NB4 (cell line): ENCODE results near the gene RASAL2.
"Not testable (repeated sequence)": the region's sequence is repeated elsewhere in the genome, so short reads cannot be mapped to it uniquely, and the experiment has no call there.

Experiments
- MYC ChIP-seq: IDR thresholded peaks from 2 replicates; pipeline ENCODE4 v1.6.1; 2011; ENCODE audit warnings: low read depth, low read length
- POLR2A ChIP-seq: IDR thresholded peaks from 2 replicates; pipeline ENCODE4 v1.6.1; 2011; ENCODE audit warnings: mild to moderate bottlenecking; ENCODE audit not compliant: insufficient read length; ENCODE audit errors: extremely low read depth
- TF ChIP-seq, protein P1 (sequence below): IDR thresholded peaks from one replicate; pipeline ENCODE4 v1.5.1; 2012; ENCODE audit warnings: low read depth, low read length

DNA sequence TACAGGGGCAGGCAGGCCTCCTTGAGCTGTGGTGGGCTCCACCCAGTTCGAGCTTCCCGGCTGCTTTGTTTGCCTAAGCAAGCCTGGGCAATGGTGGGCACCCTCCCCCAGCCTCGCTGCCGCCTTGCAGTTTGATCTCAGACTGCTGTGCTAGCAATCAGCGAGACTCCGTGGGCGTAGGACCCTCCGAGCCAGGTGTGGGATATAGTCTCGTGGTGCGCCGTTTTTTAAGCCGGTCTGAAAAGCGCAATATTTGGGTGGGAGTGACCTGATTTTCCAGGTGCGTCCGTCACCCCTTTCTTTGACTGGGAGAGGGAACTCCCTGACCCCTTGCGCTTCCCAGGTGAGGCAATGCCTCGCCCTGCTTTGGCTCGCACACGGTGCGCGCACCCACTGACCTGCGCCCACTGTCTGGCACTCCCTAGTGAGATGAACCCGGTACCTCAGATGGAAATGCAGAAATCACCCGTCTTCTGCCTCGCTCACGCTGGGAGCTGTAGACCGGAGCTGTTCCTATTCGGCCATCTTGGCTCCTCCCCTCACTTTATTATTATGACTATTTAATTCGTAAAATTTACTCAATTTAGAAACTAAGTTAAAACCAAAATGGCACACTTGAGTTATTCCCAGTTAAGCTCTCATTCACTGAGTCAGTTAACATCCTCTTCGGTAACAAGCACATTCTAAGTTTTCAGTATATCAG, 226.5 kb downstream of the RASAL2 start:
- TF ChIP-seq, protein P1, sequence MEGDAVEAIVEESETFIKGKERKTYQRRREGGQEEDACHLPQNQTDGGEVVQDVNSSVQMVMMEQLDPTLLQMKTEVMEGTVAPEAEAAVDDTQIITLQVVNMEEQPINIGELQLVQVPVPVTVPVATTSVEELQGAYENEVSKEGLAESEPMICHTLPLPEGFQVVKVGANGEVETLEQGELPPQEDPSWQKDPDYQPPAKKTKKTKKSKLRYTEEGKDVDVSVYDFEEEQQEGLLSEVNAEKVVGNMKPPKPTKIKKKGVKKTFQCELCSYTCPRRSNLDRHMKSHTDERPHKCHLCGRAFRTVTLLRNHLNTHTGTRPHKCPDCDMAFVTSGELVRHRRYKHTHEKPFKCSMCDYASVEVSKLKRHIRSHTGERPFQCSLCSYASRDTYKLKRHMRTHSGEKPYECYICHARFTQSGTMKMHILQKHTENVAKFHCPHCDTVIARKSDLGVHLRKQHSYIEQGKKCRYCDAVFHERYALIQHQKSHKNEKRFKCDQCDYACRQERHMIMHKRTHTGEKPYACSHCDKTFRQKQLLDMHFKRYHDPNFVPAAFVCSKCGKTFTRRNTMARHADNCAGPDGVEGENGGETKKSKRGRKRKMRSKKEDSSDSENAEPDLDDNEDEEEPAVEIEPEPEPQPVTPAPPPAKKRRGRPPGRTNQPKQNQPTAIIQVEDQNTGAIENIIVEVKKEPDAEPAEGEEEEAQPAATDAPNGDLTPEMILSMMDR = not testable (repeated sequence)
- TF ChIP-seq POLR2A, MYC: not testable (repeated sequence)
